DMS53 (cell line): ENCODE results near the gene ZNF630.
"Not testable (repeated sequence)": the region's sequence is repeated elsewhere in the genome, so short reads cannot be mapped to it uniquely, and the experiment has no call there.

Source experiments
- DNase-seq: peaks from one replicate; lab custom pipeline; 2025; lab: John Stamatoyannopoulos, UW

Gene ZNF630

DNA sequence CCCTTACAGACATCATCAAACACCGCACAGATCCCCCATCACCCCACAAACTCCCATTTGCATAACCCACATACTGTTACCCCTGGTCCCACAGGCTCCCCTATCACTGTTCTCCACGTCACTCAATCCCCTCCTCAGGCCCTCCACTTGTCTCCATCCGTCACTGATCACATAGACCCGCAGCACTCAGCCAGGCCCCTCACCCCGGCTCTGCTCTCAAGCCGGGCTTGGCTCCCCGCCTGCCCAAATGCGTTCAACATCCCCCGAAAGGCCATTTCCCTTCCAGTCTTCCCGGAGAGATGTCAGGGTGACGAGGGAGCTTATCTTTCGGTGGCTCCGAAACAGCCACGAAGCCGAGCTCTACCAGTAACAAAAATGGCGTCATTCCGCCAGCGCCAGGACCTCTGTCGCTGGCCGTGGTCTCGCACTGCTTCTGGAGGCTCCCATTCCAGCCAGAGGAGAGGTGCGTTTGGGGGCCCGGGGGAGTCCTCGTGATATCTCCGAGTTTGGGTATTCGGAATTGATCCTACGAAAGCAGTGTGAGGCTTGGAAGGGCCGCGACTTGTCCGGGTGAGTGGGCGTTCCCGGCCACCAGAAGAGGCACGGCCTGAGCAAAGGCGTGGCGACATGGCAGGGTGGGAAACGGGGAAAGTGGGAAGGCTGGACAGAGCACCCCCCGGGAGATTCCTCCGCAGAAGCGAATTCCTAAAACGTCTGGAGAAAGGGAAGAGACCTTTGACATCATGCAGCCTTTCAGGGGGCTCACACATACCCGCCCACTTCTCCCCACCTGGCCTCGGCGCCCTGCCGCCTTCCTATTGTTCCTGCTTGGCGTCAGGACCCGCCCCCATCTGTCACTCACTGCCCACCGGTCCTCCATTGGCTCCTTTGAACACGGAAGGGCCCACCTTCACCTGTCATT lies at the start of gene ZNF630:
Gene ZNF630, minus strand, starts transcription at position 577 of the 922 bp plus-strand sequence. CDS start 4,754 bp downstream, outside the sequence.
- peak; percentile 91 for DNase-seq

DNA sequence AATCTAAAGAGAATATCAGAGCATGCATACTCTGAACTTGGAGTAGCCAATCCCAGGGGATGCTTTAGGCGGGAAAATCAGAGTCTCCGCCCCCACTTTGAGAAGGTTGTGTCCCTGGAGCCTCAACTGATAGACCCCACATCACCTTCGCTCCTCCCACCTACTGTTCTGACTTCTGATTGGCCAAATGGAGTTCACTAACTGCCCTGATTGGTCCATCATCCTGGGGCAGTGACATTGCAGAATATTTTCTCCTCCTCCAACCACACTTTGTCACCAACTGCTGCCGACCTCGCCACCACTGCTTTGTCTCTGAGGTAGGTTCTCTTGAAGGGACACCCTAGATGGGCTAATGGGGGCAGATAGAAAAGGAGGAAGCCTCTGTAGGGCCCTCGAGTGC lies 36.3 kb upstream of the ZNF630 start:
- no peak for DNase-seq

GRCh38 chrX:48102874-48103374 lies 31.5 kb upstream of the ZNF630 start:
- no peak for DNase-seq

DNA sequence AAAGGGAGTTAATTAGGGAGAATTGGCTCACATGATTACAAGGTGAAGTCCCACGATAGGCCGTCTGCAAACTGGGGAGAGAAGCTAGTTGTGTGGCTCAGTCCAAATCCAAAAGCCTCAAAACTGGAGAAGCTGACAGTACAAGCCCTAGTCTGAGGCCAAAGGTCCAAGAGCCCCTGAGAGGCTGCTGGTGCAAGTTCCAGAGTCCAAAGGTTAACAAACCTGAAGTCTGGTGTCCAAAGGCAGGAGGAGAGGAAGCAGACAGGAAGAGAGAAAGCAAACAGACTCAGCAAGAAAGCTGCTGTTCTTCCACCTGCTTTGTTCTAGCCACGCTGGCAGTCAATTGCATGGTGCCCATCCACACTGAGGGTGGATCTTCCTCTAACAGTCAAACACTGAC lies 30.0 kb upstream of the ZNF630 start:
- peak; percentile 55 for DNase-seq

- not testable (repeated sequence) for DNase-seq
Observed at GRCh38 chrX:48092558-48092957, 21.1 kb upstream of the ZNF630 start.

DNA sequence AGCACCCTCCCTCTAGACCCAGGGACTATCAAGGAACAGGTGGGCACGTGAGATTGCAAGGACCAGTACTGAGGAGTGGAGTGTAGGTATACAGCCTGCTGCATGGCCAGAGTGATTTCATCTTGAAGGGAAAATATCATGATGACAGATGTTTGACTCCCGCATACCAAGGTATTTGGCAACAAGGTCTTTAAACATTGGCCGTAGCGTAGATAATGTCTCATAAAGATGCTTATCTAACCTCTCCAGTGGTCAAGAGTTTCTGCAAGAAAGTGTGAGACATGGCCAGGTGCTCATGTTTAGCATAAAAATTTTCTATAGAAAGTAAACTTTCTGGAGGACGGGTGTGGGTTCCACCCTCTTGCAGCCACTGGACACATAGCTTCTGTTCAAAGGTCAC lies 18.7 kb upstream of the ZNF630 start:
- no peak for DNase-seq

DNA sequence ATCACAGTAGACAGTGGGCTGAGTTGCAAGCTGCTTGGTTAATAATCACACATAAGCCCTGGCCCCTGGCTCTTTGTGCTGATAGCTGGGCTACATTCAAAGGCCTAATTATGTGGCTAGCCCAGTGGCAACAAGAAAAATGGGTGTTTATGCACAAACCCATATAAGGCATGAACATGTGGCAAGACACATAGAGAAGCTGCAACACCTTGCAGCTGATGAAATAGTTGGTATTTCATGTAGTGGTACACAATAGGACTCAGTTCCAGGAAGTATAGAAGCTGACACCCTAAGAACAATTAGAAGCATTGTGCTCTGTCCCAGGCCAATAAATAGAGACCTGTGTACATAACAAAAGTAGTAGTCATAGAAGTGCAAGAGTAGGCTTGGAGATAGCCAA lies 14.6 kb upstream of the ZNF630 start:
- DNase-seq: no peak

GRCh38 chrX:48083706-48084105 lies 12.3 kb upstream of the ZNF630 start:
- DNase-seq: no peak

GRCh38 chrX:48083212-48083611 lies 11.8 kb upstream of the ZNF630 start:
- peak; percentile 63 for DNase-seq

- DNase-seq: peak; percentile 3
Observed at GRCh38 chrX:48076343-48076742, 4.9 kb upstream of the ZNF630 start.

DNA sequence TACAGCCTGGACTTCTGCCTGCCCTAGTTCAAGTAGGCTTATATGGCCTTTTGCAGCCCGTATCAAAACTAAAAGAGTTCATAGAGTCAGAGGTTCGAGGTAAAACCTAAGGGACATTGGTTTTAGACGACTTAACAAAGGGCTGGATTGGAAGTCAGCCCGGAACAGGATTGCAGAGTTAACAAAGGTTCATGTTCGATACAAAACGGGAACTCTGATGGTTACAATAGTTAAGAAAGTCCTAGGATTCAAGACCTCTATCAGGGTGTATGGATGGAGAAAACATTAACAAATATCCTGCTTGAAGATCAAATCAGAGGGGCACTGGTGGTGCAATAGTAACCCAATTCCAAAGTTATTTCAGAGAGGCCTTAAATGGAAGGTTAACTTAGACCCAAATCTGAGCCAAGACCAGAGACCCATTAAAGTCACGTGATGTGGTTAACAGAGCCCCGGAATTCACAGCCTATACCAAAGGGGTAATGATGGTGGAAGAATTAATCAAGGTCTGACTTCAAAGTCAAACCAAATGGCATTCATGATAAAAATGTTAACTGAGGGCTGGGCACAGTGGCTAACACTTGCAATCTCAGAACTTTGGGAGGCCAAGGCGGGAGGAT lies 656 bp upstream of the ZNF630 start:
- DNase-seq: no peak

DNA sequence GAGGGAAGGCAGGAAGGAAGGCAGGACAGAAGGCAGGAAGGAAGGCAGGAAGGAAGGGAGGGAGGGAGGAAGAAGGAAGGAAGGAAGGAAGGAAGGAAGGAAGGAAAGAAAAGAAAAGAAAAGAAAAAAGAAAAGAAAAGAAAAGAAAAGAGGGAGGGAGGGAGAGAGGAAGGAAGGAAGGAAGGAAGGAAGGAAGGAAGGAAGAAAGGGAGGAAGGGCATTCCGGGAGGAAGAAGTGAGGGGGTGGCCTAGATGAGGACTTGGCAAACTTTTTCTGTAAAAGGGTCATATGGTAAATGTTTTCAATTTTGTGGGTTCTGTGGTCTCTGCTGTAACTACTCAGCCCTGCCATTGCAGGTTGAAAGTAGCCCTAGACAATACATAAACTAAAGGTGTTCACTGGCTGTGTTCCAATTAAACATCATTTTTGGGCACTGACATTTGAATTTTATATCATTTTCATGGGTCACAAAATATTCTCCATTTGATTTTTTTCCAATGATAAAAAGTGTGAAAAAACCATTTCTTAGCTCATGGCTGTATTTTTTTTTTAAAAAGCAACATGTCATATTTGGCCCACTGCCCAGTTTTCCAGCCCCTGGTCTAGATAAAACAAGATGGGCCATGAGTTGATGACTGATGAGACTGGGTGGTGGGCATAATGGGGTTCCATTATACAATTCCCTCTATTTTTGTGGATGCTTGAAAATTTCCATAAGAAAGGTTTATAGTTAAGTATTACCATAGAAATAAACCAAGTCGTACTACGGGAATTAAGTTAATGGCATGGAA lies 3.1 kb downstream of the ZNF630 start:
- DNase-seq: peak; percentile 3

DNA sequence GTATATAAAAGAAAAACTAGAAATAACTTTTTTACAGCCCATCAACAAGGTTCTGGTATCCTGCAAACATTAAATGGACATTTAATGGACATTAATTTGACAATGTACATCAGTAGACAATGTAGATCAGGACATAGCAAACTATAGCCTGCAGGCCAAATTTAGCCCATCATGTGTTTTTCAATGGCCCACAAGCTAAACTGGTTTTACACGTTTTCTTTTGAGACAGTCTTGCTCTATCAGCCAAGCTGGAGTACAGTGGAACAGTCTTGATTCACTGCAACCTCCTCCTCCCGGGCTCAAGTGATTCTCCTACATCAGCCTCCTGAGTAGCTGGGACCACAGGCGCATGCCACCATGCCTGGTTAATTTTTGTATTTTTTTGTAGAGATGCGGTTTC lies 7.2 kb downstream of the ZNF630 start:
- no peak for DNase-seq

GRCh38 chrX:48059296-48059639 lies 12.2 kb downstream of the ZNF630 start:
- no peak for DNase-seq

- DNase-seq: no peak
Observed at GRCh38 chrX:48058621-48059295, 12.7 kb downstream of the ZNF630 start.

- no peak for DNase-seq
Observed at GRCh38 chrX:48046846-48047245, 24.6 kb downstream of the ZNF630 start.

DNA sequence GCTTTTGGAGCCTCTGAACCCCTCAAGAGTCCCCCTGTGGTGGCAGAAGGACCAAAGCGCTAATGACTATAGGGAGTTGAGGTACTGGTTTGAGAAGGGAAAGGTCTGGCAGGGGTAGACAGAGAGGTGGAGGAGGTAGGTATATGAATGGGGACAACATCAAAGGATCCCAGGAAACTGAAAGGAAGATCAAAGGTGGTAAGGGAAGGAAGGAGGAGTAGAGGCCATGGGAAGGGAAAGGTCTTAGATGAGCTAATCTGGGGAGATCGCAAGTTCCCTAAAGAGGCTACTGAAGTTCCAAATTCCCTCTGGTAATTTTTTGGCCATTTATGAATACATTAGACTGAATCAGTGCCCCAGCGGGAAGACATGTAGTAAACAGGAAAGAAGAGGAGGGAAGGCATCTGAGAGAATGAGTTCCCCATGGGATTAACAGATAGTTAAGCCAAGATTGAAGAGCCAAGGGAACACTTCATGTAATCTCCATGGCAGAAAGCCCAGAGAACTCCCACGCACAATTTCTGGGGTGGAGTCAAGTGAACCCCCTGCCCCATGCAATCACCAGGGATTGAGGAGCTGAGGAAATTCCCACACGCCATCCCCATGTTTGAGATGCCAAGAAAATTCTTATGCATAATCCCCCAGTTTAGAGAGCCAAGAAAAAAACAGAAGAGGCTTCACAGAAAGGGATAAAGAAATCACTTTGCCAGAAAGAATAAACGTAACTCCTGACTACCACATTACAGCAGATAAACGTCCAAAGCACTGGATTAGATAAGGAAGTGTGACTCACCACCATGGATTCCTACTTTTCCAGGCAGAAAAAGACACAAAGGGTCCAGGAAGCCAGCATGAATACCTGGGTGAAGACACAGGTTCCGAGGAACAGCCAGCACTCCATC lies 25.8 kb downstream of the ZNF630 start:
- no peak for DNase-seq

DNA sequence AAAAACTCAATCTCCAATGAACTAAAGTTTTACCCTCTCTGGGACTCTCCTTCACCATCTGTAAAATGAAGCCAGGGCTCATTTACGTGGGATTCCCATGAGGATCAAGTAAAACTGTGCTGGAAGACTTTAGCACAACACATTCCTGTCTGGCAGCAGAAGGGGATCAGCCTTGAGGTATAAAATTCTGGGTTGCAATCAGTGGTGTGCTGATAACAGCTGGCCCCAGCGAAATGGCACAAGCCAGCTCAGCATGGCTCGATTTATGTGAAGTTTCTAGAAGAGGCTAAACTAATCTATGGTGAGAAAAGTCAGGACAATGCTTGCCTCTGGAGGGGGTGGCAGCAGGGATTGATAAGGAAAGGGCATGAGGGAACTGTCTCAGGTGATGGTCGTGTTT lies 28.4 kb downstream of the ZNF630 start:
- no peak for DNase-seq

DNA sequence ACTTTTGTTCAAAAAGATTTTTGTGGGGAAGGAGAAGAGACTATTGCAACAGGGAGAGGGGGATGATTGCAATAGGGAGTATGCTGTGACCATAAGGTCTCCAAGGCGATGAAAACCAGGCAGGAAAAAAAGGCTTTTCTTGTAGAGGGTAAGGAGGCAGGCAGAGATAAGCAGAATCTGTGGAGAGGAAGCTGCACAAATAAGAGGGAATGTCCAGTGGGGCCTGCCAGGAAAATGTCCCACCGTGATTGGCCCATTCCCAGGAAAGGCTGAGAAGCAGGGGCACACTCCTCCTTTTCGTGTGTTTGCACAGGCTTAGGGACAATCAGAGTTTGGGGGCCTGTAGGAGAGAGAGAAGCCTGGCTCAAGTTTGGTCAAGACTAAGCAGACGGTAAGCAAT lies 35.5 kb downstream of the ZNF630 start:
- no peak for DNase-seq

- DNase-seq: not testable (repeated sequence)
Observed at GRCh38 chrX:48030641-48031173, 40.7 kb downstream of the ZNF630 start.

- no peak for DNase-seq
Observed at GRCh38 chrX:48030237-48030636, 41.2 kb downstream of the ZNF630 start.
